ENCODE data around the gene RIF1. TPM values are rescaled to one million over a fixed set of nuclear protein-coding genes. Genes with fewer than 3 reads are reported as not detected.

Gene RIF1
- total RNA-seq, 2 donors from 2014 or later: 27.8 to 34.2 TPM

DNA sequence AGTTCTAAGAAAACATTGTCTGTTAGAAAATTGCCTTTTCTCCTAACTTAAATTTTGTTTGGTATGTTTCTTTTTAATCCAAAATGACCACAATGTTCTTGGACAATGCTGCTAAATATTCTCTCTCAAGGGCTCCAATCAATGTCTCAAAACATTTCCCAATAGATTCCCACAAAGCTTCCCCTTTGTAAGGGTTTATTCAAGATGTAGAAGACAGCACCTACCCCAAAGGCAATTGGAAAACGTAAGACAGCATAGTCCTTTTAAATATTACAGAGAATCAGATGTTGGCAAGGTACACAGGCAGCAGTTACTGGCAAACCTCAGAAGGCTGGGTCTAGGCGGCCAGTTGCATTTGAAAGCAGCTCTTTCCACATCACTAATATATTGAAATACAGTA is 18.3 kb upstream of the RIF1 start:
- H3K4me3 ChIP-seq: no peak overlapping the region
- TF ChIP-seq CTCF (IDR thresholded peaks at IDR 0.05): no peak
- intact Hi-C loops (cut with DNase I): no loop called here
- H3K9me3 ChIP-seq: no peaks in the 10 kb centered on the region
- H3K36me3 ChIP-seq: no peaks in the 10 kb centered on the region
- no peaks in the 10 kb centered on the region for H3K4me1 ChIP-seq
- H3K27ac ChIP-seq: no peak overlapping the region
- H3K27me3 ChIP-seq: no peaks in the 10 kb centered on the region
- no peak overlapping the region for H3K9ac ChIP-seq (ENCODE audit: low read depth in 2 of 2, low read length in 2 of 2)
- no peak for DNase-seq

GRCh38 chr2:151394509-151394908 is 15.2 kb upstream of the RIF1 start:
- Histone ChIP-seq H3K9ac (ENCODE audit: low read depth in 2 of 2, low read length in 2 of 2) (no peak overlapping the region), H3K9me3 (no peaks in the 10 kb centered on the region), H3K4me3 (no peak overlapping the region), H3K36me3 (no peaks in the 10 kb centered on the region), H3K27ac (no peak overlapping the region), H3K4me1 (no peaks in the 10 kb centered on the region), H3K27me3 (no peaks in the 10 kb centered on the region)
- intact Hi-C loops (cut with DNase I): no loop called here
- TF ChIP-seq CTCF (IDR thresholded peaks at IDR 0.05): no peak
- DNase-seq: no peak

GRCh38 chr2:151395509-151396374 is 14.0 kb upstream of the RIF1 start:
- H3K27ac ChIP-seq: no peak overlapping the region
- H3K9me3 ChIP-seq: no peaks in the 10 kb centered on the region
- no peaks in the 10 kb centered on the region for H3K36me3 ChIP-seq
- intact Hi-C loops (cut with DNase I): no loop called here
- no peak for TF ChIP-seq CTCF (IDR thresholded peaks at IDR 0.05)
- no peak overlapping the region for H3K9ac ChIP-seq (ENCODE audit: low read depth in 2 of 2, low read length in 2 of 2)
- DNase-seq: no peak
- H3K27me3 ChIP-seq: no peaks in the 10 kb centered on the region
- H3K4me1 ChIP-seq: no peaks in the 10 kb centered on the region
- no peak overlapping the region for H3K4me3 ChIP-seq

DNA sequence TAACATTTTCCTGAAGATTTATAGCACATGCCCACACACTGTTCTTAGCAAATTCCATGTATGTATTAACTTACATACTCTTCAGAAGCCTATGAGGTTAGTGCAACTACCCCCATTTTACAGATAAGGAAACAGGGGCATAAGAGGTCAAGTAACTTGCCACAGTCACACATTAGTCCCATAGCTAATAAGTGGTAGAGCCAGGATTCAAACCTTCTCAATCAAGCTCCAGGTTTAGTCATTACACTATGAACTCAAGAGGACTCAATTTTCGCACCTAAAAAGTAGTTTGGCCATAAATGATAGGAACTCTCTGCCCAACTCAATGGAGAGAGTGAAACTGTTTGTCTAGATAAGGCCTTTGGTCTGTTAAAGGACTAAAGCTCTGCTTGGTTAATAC is 9.7 kb upstream of the RIF1 start:
- Histone ChIP-seq H3K9me3 (no peaks in the 10 kb centered on the region), H3K4me1 (no peaks in the 10 kb centered on the region), H3K27me3 (no peaks in the 10 kb centered on the region), H3K27ac (no peak overlapping the region), H3K36me3 (no peaks in the 10 kb centered on the region), H3K4me3 (no peak overlapping the region), H3K9ac (ENCODE audit: low read depth in 2 of 2, low read length in 2 of 2) (no peak overlapping the region)
- DNase-seq: no peak
- TF ChIP-seq CTCF (IDR thresholded peaks at IDR 0.05): no peak
- intact Hi-C loops (cut with DNase I): no loop called here

DNA sequence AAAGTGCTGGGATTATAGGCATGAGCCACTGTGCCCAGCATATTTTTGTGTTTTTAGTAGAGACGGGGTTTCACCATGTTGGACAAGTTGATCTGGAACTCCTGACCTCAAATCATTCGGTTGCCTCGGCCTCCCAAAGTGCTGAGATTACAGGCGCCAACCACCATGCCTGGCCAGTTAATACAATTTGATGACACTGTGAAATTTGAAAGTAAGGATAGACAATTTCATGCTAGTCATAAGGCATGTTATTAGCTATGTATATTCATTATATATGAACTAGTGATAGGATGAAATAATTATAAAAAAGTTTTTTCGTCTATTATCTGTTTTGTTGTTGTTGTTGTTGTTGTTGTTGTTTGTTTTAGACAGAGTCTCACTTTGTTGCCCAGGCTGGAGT is 8.6 kb upstream of the RIF1 start:
- H3K36me3 ChIP-seq: no peaks in the 10 kb centered on the region
- H3K4me1 ChIP-seq: no peaks in the 10 kb centered on the region
- no peak overlapping the region for H3K9ac ChIP-seq (ENCODE audit: low read depth in 2 of 2, low read length in 2 of 2)
- DNase-seq: no peak
- H3K4me3 ChIP-seq: no peak overlapping the region
- TF ChIP-seq CTCF (IDR thresholded peaks at IDR 0.05): no peak
- no peaks in the 10 kb centered on the region for H3K9me3 ChIP-seq
- intact Hi-C loops (cut with DNase I): no loop called here
- no peaks in the 10 kb centered on the region for H3K27me3 ChIP-seq
- no peak overlapping the region for H3K27ac ChIP-seq

Measured in colonic mucosa (tissue), 4 donors.